ENCODE measurements around the gene CLEC1B. TPM values are rescaled to one million over a fixed set of nuclear protein-coding genes. Genes with fewer than 3 reads are reported as not detected.

CLEC1B gene
- total RNA-seq, 1 donor from 2014 or later: not detected

DNA sequence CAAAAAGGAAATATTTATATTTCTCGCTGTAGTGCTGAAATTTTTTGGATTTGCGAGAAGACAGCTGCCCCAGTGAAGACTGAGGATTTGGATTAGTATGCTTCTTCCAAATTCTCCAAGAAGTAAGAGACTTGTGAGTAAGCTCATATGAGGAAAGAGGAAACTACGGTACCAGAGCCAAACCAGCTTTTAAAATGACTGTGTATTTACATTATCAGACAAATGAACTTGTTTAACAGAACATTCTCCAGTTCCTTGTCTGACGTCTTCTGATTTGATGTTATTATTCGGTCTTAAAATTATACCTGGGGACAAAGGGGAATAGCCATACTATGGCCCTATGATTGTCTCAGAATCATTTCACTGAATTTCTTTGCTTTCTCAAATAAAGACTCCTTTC is 19.5 kb upstream of the CLEC1B start:
- no peaks in the 10 kb centered on the region for H3K36me3 ChIP-seq (ENCODE audit: control insufficient read depth, insufficient read depth, low read length)
- no peaks in the 10 kb centered on the region for H3K27me3 ChIP-seq (ENCODE audit: control insufficient read depth, insufficient read depth, low read length)
- no peak overlapping the region for H3K4me3 ChIP-seq (ENCODE audit: low read depth, low read length)
- no peak for DNase-seq (ENCODE audit: low read depth)
- TF ChIP-seq, protein P1, sequence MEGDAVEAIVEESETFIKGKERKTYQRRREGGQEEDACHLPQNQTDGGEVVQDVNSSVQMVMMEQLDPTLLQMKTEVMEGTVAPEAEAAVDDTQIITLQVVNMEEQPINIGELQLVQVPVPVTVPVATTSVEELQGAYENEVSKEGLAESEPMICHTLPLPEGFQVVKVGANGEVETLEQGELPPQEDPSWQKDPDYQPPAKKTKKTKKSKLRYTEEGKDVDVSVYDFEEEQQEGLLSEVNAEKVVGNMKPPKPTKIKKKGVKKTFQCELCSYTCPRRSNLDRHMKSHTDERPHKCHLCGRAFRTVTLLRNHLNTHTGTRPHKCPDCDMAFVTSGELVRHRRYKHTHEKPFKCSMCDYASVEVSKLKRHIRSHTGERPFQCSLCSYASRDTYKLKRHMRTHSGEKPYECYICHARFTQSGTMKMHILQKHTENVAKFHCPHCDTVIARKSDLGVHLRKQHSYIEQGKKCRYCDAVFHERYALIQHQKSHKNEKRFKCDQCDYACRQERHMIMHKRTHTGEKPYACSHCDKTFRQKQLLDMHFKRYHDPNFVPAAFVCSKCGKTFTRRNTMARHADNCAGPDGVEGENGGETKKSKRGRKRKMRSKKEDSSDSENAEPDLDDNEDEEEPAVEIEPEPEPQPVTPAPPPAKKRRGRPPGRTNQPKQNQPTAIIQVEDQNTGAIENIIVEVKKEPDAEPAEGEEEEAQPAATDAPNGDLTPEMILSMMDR (IDR thresholded peaks at IDR 0.05; ENCODE audit: insufficient read depth, low read length, poor library complexity, severe bottlenecking): no peak

DNA sequence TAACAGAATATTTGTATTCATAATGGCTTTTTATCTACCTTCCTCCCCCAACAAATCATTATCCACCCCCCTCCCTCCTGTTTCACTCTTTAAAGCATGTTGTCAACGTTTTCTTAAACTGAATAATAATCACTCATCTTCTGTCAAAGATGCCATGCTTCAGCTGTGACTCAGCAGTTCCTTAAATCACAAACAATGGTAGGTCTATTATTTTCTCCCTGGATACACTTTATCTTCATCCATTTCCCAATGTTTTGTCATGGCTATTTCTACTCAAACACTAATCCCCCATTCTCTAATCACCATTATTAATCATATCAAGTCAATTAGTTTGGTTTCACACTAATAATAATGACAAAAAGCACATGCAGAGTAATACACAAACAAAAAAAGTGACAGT is 18.0 kb upstream of the CLEC1B start:
- no peaks in the 10 kb centered on the region for H3K36me3 ChIP-seq (ENCODE audit: control insufficient read depth, insufficient read depth, low read length)
- H3K27me3 ChIP-seq (ENCODE audit: control insufficient read depth, insufficient read depth, low read length): no peaks in the 10 kb centered on the region
- no peak for DNase-seq (ENCODE audit: low read depth)
- TF ChIP-seq, protein P1 (IDR thresholded peaks at IDR 0.05; ENCODE audit: insufficient read depth, low read length, poor library complexity, severe bottlenecking): no peak
- no peak overlapping the region for H3K4me3 ChIP-seq (ENCODE audit: low read depth, low read length)

DNA sequence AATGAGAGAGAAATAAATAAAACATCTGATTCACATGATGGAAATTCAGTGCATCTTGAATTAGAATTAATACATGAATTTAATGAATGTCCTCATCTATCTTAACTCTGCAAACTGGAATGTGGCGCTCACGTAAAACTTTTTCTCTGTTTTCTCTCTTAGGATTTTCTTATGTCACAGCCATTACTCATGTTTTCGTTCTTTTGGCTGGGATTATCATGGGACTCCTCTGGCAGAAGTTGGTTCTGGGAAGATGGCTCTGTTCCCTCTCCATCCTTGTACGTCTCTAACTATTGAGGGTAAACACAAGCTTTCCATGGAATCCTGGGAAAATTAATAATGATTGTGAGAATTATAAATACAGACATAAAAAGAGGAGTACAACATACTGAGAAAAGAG is 16.5 kb upstream of the CLEC1B start:
- no peaks in the 10 kb centered on the region for H3K36me3 ChIP-seq (ENCODE audit: control insufficient read depth, insufficient read depth, low read length)
- DNase-seq (ENCODE audit: low read depth): no peak
- H3K27me3 ChIP-seq (ENCODE audit: control insufficient read depth, insufficient read depth, low read length): no peaks in the 10 kb centered on the region
- H3K4me3 ChIP-seq (ENCODE audit: low read depth, low read length): no peak overlapping the region
- TF ChIP-seq, protein P1 (IDR thresholded peaks at IDR 0.05; ENCODE audit: insufficient read depth, low read length, poor library complexity, severe bottlenecking): no peak

DNA sequence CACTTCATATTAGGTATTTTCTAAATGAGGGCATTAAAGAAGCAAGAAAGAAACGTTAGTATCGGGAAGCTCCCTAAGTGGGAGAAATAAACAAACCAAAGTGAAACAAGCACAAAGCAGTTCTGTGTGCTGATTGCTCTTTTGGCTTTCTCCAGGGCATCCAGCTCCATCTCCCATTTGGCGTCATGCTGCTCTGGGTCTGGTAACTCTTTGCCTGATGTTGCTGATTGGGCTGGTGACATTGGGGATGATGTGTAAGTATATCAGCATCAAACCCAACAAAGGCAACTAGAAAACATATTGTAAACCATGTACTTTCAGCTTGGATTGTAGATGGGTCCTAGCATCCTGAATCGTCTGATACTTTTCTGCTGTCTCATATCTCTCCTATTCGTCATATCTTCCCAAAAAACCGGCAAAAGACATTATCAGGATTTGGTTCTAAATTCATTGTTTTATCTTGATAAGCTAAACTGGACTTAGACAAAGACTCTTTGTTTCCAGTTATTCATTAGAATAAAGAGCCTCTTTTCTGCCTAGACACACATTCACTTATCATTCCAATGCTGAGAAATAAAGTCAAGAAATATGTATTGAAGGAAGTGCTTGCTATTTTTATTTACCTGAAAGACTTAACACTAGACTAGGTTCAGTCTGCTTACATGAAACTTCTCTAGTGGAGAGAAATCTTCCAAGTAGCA is 13.9 kb upstream of the CLEC1B start:
- TF ChIP-seq, protein P1 (IDR thresholded peaks at IDR 0.05; ENCODE audit: insufficient read depth, low read length, poor library complexity, severe bottlenecking): no peak
- H3K4me3 ChIP-seq (ENCODE audit: low read depth, low read length): no peak overlapping the region
- no peaks in the 10 kb centered on the region for H3K36me3 ChIP-seq (ENCODE audit: control insufficient read depth, insufficient read depth, low read length)
- H3K27me3 ChIP-seq (ENCODE audit: control insufficient read depth, insufficient read depth, low read length): no peaks in the 10 kb centered on the region
- no peak for DNase-seq (ENCODE audit: low read depth)

DNA sequence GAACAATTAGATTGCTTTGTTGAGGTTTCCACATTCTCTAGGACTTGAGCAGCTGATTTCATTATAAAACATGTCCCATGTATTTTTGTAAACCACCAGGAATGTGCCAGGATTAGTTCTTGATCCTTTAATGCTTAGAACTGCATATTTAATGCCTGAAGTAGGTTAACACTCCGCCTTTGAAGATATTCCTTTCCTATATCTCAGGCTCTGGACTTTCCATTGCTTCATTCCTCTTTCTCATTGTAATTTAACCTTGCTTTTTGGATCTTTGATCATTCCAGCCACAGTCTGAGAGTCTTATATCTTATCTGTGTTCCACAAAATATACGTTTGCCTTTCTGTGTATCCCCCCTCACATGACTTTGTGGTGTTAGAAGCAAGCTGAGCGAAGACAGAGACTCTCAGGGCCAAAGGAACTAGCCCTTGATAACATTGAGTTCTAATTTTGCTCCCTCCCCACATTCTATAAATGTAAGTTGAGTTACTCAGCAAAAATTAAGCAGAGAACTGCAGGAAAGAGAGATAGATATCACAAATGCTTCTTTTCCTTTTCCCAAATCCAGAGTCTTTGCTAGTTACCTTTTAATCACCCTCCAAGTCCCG is 2.4 kb upstream of the CLEC1B start:
- no peak overlapping the region for H3K4me3 ChIP-seq (ENCODE audit: low read depth, low read length)
- DNase-seq (ENCODE audit: low read depth): no peak
- TF ChIP-seq, protein P1 (IDR thresholded peaks at IDR 0.05; ENCODE audit: insufficient read depth, low read length, poor library complexity, severe bottlenecking): no peak

DNA sequence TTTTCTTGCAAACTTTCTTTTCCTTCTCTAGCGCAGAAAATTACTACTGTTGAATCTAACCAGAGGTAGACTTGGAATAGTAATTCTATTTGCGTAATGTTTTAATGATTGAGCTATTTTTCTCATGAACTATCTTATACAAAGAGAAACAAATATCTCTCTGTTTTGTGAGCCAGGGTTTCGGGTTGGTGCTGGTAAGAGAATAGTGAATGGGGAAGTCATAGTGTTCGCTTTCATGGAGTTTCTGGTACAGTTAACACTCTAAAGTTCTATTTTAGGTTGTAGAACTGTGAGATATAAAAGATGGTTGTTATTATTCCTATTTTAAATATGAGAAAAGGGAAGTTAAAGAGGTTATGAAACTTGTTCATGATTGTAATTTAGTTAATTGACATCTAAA is 6.6 kb downstream of the CLEC1B start:
- TF ChIP-seq, protein P1 (IDR thresholded peaks at IDR 0.05; ENCODE audit: insufficient read depth, low read length, poor library complexity, severe bottlenecking): no peak
- no peaks in the 10 kb centered on the region for H3K27me3 ChIP-seq (ENCODE audit: control insufficient read depth, insufficient read depth, low read length)
- no peak for DNase-seq (ENCODE audit: low read depth)
- no peaks in the 10 kb centered on the region for H3K36me3 ChIP-seq (ENCODE audit: control insufficient read depth, insufficient read depth, low read length)
- no peak overlapping the region for H3K4me3 ChIP-seq (ENCODE audit: low read depth, low read length)

More for the DNA sequence above, 2.4 kb upstream of the CLEC1B start:
- Histone ChIP-seq H3K36me3 (ENCODE audit: control insufficient read depth, insufficient read depth, low read length) (no peaks in the 10 kb centered on the region), H3K27me3 (ENCODE audit: control insufficient read depth, insufficient read depth, low read length) (peaks cover 2% of the 10 kb centered on the region)
